ENCODE data around the gene RHOT2. TPM values are rescaled to one million over a fixed set of nuclear protein-coding genes. Genes with fewer than 3 reads are reported as not detected.

Gene RHOT2
- total RNA-seq, 4 donors from 2014 or later: 68.6 to 188 (median 106) TPM

GRCh38 chr16:622920-623280, 45.0 kb upstream of the RHOT2 start:
- H3K9me3 ChIP-seq: no peaks in the 10 kb centered on the region
- no peaks in the 10 kb centered on the region for H3K27me3 ChIP-seq
- H3K27ac ChIP-seq: peak overlapping the region in 2 of 4 donors; percentile 28 to 58
- H3K4me1 ChIP-seq: peaks cover 0 to 24% (median 0%) of the 10 kb centered on the region in 4 donors
- WGBS, 2 donors: 91 to 92% methylated on average over 16 to 17 of the region's 17 CpGs
- H3K36me3 ChIP-seq: peaks cover 0 to 44% (median 3%) of the 10 kb centered on the region in 3 donors
- no peak overlapping the region for H3K4me3 ChIP-seq
- no peak for TF ChIP-seq CTCF (IDR thresholded peaks at IDR 0.05)
- no peak for TF ChIP-seq EP300 (IDR thresholded peaks at IDR 0.05)
- TF ChIP-seq POLR2A (IDR thresholded peaks at IDR 0.05): no peak
- DNase-seq (ENCODE audit: low spot score in 2 of 2): no peak

- H3K4me1 ChIP-seq: peaks cover 0 to 39% (median 7%) of the 10 kb centered on the region in 4 donors
- no peaks in the 10 kb centered on the region for H3K27me3 ChIP-seq
- no peak for DNase-seq (ENCODE audit: low spot score in 2 of 2)
- H3K4me3 ChIP-seq: no peak overlapping the region
- WGBS, 2 donors: 68 to 80% methylated on average over 8 to 10 of the region's 10 CpGs
- no peak overlapping the region for H3K27ac ChIP-seq
- TF ChIP-seq EP300 (IDR thresholded peaks at IDR 0.05) (no peak), POLR2A (IDR thresholded peaks at IDR 0.05) (no peak), CTCF (IDR thresholded peaks at IDR 0.05) (no peak)
- no peaks in the 10 kb centered on the region for H3K9me3 ChIP-seq
- peaks cover 0 to 45% (median 3%) of the 10 kb centered on the region in 3 donors for H3K36me3 ChIP-seq
Measured at GRCh38 chr16:624526-625070, 43.3 kb upstream of the RHOT2 start.

GRCh38 chr16:625117-625976, 42.6 kb upstream of the RHOT2 start:
- Histone ChIP-seq H3K27ac (no peak overlapping the region), H3K36me3 (peaks cover 0 to 41% (median 3%) of the 10 kb centered on the region in 3 donors), H3K4me3 (no peak overlapping the region), H3K27me3 (no peaks in the 10 kb centered on the region), H3K9me3 (no peaks in the 10 kb centered on the region), H3K4me1 (peaks cover 0 to 46% (median 15%) of the 10 kb centered on the region in 4 donors)
- no peak for DNase-seq (ENCODE audit: low spot score in 2 of 2)
- no peak for TF ChIP-seq EP300 (IDR thresholded peaks at IDR 0.05)
- TF ChIP-seq POLR2A (IDR thresholded peaks at IDR 0.05): no peak
- TF ChIP-seq CTCF (IDR thresholded peaks at IDR 0.05): no peak
- 91 to 94% methylated on average over 21 to 30 of the region's 37 CpGs for WGBS, 2 donors

- 92 to 93% methylated on average over 28 to 32 of the region's 35 CpGs for WGBS, 2 donors
- Histone ChIP-seq H3K4me3 (no peak overlapping the region), H3K4me1 (peaks cover 0 to 51% (median 23%) of the 10 kb centered on the region in 4 donors), H3K36me3 (peaks cover 0 to 41% (median 3%) of the 10 kb centered on the region in 3 donors), H3K27me3 (no peaks in the 10 kb centered on the region), H3K9me3 (no peaks in the 10 kb centered on the region), H3K27ac (peak overlapping the region in 1 of 4 donors; percentile 36)
- no peak for DNase-seq (ENCODE audit: low spot score in 2 of 2)
- no peak for TF ChIP-seq EP300 (IDR thresholded peaks at IDR 0.05)
- no peak for TF ChIP-seq POLR2A (IDR thresholded peaks at IDR 0.05)
- no peak for TF ChIP-seq CTCF (IDR thresholded peaks at IDR 0.05)
Measured at GRCh38 chr16:625977-626765, 41.8 kb upstream of the RHOT2 start.
